AG08396 (cell line): Measurements from ENCODE around the gene FOXK2.
A peak's percentile ranks its signal among the peaks of the same experiment; 100 is the strongest.
"Not testable (repeated sequence)": the region's sequence is repeated elsewhere in the genome, so short reads cannot be mapped to it uniquely, and the experiment has no call there.

Experiments
- DNase-seq: peaks from one replicate; pipeline ENCODE4 v3.0.0; 2012; ENCODE audit warnings: low spot score, mixed read lengths

FOXK2 gene

DNA sequence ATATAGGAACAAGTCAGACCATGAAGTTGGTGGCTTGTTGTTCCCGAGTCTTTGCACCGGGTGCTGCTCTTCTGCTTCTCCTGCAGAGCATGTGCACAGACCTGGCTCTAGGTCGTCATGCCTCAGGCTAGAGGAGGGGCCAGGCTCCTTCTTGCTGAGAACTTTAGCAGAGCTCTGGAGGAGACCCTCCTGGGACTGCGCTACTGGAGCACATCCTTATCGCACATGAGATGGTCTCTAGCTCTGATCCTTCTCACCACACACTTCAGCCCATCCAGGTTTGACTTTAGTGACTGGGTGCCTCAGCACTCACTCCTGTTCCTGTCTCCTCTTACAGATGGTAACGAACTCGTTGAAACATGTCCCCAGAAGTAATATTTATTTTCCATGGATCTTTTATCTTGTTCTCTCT, 14.9 kb downstream of the FOXK2 start:
- DNase-seq, result no peak

DNA sequence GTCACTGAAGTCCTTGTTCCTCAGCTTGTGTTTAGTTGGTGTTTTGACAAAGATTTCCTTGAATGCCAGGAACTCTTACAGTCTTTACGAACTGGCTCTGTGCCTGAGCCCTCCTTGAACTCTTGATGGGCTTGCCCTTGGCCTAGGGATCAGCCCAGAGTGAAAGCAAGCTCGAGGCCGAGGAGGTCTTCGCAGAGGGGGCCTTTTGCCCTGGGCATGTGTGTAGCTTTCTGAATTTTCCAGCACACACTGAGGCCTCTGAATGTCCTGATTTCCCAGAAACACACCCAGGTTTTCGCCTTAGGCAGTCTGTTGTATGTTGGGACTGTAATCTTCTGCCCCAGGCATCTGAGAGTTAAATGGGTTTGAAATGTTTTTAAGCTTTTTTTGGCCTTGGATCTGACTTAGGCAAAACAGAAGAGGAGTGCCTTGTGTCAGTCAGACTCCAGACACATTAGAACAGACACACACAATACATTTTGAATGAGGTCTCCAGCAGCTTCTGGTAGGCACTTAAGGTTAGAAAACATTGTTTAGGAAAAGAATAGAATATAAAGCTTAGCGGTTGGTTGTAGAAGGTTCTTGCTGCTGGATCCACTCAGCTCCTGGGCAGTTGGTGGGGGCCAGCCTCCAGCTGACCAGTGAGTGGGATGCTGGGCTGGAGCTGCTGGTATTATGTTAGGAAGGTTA, 17.1 kb downstream of the FOXK2 start:
- no peak for DNase-seq

DNA sequence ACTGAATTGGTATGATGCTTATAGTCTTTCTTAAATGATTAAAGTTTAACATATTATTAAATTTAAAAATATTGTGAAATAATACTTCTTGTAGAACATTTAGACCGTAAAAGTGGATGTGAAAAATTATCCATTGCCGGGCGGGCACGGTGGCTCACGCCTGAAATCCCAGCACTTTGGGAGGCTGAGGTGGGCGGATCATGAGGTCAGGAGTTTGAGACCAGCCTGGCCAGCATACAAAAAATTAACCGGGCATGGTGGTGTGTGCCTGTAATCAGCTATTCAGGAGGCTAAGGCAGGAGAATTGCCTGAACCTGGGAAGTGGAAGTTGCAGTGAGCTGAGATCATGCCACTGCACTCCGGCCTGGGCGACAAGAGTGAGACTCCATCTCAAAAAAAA, 17.7 kb downstream of the FOXK2 start:
- DNase-seq, result not testable (repeated sequence)

DNA sequence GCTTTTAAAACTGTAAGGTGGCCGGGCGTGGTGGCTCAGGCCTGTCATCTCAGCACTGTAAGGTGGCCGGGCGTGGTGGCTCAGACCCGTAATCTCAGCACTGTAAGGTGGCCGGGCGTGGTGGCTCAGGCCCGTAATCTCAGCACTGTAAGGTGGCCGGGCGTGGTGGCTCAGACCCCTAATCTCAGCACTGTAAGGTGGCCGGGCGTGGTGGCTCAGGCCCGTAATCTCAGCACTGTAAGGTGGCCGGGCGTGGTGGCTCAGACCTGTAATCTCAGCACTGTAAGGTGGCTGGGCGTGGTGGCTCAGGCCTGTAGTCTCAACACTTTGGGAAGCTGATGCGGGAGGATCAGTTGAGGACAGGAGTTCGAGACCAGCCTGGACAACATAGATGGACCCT, 19.5 kb downstream of the FOXK2 start:
- not testable (repeated sequence) for DNase-seq

DNA sequence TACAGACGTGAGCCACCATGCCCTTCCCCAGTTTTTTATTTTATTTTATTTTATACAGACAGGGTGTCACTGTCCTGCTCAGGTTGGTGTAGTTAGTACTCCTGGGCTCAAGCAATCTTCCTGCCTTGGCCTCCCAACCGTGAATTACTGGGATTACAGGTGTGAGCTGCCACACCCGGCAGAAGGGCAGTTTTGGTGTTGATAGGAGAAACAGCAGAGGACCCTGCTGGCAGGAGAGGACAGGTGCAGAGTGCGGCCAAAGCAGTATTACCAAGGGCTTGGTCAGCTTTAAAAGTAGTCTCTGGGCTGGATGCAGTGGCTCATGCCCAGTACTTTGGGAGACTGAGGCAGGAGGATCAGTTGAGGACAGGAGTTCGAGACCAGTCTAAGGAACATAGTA, 22.9 kb downstream of the FOXK2 start:
- DNase-seq, result no peak

DNA sequence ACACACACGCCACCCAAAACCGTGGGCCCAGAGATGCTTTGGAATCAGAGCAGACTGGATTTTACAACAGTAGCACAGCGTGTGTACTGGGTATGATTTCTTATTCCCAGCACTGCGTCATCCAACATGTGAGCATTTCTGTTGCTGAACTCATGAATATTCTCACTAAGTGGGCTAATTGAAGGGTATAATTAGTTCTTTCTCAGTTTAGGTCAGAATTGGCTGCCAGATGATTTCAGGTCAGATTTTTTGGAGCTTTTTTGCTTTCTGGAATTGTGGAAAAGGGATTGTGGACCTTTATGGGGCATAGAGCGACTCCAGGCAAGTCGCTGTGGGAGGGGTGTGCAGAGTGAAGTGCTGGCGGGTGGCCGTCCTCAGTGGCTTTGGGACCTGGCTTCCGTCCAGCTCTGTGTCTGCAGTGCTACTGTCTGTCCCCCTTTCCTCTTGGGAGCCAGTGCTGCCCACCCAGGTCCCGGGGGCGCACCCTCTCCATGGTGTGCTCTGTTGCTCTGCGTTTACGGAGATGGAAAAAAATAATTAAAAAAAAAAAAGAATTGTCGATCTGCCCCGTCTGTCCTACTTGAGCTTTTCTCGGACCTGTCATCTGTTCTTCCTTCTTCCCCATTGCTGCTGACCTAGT, 25.0 kb downstream of the FOXK2 start:
- DNase-seq, result no peak

DNA sequence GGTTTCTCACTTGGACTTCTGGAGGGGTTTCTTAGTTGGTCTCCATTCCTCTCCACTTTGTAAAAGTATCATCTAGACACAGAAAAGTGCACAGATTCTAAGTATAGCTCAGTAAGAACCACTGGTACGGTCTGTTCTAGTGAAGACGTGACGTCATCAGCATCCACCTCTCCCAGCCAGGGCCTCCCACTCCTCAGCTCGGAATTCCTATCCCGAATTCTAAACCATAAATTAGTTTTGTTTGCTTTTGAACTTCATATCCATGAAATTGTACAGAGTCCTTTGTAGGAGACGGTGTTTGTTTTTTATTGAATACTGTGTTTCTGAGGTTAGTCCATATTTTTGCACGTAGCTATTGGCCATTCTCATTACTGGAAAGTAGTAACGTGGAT, 25.5 kb downstream of the FOXK2 start:
- DNase-seq, result no peak

DNA sequence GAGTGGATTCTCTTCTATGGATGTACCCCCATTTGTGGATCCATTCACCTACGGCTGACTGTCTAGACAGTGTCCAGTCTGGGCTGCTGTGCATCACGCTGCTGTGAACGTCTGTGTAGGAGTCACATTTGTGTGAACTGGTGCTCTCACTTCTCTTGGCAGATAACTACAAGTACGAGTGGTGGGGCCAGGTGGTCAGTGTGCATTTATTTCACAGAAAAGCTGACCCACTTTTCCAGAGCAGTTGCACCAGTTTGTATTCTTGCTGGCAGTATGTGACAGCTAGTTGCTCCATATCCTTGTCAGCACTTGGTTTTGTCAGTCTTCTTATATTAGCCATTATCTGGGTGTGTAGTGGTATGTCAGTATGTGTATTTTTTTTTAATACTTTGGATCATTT, 28.4 kb downstream of the FOXK2 start:
- no peak for DNase-seq

DNA sequence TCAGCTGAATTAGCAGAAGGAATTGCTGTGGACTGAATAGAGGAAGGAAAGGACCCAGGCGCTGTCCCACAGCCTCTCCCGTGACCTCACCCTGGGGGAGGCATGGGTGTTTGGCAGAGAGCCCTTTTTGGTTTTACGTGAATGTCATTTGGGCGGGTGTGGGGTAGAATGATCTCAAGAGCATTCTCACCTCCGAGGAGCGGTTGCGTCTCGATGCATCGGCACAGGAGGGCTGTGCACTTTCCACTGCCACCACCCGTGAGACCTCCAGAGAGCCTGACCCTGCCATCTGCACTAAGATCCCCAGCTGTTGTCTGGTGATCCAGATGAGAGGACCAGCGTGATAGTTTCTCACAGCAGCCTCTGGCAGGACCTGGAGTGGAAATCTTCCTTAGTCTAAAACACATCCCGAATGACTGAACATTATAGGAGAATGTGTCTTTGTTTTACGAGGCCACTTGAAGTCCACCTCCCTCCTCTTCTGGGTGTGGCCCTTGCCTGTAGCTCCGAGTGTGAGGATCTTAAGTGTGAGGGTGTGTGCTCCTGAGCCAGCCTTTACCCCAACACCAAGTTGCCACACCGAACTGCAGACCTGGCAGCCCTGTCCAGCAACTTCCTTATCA, 29.3 kb downstream of the FOXK2 start:
- DNase-seq, result no peak

DNA sequence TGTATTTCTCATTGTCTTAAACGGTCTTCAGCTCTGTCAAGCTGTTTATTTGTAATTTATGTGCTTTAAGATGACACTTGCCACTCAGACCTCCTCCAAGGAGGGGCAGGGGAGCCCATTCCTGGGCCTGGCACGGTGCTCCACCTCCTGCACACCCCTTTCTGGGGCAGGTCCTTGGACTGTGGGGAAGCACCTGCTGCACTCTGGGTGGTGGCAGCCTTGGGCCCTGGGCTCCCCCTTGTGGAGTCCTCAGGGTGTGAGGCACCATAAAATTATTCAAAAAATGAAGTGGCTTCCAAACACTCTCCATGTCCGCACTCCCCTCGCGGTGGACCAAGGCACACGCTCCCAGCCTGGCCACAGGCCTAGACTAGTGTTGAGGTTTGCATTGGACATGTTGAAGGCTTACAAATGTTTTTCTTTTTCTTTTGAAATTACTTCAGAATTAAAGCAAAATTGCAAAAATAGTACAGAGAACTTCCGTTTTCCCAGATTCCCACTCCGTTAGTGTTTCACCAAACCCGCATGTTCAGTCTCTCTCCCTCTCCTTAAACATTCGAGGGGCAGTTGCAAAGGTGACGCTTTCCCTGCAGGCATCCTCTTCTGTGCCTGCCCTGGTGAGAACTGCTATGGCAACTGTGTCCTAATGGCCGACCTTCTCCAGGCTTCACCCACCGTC, 32.4 kb downstream of the FOXK2 start:
- peak; percentile 90 for DNase-seq

DNA sequence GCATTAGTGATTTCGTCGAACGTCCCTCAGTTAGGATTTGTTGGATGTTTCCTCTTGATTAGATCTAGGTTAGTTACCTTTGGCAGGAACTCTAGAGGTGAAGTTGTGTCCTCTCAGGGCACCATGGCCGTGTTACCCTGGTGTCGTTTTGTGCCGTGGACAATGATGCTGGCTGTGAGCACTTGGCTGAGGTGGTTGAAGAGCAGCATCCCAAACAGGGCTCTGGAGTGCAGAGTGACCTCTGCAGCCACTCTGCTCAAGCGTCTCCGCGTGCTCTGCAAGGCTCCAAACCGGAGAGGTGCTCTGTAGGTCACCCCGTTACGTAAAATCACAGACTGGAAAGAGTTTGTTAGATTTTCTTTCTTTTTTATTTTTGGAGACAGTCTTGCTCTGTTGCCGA, 33.0 kb downstream of the FOXK2 start:
- DNase-seq, result no peak

DNA sequence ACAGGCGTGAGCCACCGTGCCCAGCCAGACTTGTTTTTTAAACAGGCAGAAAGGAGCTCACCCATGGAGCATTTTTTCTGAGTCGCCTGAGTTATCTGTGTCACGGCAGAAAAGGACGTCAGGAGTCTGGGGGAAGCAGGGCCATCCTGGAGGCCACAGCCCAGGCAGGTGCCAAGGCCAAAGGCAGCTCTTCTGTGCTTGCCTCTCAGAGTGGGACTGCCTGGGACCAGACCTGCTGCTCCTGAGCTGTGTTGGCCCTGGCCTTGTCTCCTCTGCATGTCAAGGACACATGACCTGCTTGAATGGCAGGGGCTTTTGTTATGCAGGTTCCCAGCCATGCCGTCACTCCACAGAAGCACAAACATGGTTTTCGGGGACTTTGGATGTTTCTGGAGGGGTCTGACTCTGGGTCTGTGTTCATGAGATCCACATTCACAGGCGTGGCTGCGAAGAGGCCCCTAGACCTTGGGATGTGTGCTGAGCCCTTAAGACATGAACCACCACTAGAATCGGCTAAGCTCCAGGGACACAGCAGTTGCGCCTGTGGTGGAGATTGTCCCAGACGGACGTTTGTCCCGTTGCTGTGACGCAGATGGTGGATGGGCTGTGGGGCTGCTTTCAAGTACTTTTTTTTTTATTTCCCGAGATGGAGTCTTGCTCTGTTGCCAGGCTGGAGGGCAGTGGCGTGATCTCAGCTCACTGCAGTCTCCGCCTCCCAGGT, 33.8 kb downstream of the FOXK2 start:
- no peak for DNase-seq

DNA sequence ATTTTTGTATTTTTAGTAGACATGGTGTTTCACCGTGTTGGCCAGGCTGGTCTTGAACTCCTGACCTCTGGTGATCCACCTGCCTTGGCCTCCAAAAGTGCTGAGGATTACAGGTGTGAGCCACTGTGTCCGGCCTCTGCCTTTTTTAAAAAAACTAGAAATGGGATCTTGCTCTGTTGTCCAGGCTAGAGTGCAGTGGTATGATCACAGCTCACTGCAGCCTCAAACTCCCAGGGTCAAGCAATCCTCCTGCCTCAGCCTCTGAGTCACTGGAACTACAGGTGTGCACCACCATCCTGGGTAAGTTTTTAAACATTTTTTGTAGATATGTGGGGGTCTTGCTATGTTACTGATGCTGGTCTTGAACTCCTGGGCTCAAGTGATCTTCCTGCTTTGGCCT, 38.0 kb downstream of the FOXK2 start:
- DNase-seq, result not testable (repeated sequence)

DNA sequence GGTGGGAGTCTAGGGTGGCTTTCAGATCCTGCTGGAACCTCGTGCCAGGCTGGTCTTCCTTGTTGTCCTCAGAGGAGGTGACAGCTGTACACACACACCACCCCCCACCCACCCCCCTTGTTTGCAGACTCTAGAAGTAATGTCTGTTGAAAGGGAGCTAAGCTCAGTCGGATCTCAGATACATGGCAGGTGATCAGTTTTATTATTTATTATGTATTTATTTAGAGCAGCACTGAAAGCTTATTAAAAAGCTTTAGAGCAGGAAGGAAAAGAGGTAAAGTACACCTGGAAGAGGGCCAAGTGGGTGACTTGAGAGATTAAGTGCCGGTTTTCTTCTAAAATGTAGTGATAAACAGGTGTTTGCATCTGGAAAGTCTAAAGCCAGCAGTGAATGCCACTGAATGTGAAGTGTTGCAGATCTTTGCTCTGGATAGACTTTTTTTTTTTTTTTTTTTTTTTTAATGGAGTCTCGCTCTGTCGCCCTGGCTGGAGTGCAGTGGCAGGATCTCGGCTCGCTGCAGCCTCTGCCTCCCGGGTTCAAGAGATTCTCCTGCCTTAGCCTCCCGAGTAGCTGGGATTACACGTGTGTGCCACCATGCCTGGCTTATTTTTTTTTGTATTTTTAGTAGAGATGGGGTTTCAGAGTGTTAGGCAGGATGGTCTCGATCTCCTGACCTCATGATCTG, 40.2 kb downstream of the FOXK2 start:
- DNase-seq, result no peak

DNA sequence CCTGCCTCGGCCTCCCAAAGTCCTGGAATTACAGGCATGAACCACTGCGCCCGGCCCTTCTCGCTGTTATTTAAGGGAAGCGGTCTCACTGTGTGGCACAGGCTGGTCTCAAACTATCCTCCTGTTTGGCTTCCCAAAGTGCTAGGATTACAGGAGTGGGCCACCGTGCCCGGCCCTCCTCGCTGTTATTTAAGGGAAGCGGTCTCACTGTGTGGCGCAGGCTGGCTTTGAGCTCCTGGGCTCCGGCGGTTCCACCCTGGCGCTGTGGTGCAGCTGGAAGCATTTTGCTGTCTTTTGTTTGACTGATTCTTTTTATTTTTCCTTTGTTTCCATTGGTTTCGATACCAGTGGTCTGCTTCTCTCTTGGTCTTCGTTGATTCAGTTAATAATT, 40.7 kb downstream of the FOXK2 start:
- no peak for DNase-seq

DNA sequence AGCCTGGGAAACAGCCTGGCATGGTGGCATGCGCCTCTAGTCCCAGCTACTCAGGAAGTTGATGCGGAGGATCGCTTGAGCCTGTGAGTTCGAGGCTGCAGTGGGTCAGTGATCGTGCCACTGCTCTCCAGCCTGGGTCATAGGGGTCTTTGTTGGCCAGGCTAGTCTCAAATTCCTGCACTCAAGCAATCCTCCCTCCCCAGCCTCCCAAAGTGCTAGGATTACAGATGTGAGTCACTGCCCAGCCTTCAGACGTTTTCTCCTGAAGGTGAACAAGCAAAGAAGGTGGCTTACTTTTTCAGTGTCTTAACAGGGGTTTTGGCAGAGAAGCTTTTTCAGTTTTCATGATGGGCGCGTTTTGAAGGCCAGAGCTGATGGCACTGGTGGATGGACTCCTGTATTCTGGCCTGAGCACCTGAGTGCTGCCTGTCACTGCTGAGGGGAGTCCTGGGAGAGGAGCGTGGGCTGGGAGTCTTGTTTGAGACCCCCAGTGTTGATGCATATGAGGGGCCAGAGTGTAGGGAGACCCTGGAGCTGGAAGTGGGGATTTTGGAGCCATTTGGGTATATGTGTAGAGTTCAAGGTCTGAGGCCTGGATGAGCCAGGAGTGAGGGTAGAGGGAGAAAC, 41.4 kb downstream of the FOXK2 start:
- no peak for DNase-seq

DNA sequence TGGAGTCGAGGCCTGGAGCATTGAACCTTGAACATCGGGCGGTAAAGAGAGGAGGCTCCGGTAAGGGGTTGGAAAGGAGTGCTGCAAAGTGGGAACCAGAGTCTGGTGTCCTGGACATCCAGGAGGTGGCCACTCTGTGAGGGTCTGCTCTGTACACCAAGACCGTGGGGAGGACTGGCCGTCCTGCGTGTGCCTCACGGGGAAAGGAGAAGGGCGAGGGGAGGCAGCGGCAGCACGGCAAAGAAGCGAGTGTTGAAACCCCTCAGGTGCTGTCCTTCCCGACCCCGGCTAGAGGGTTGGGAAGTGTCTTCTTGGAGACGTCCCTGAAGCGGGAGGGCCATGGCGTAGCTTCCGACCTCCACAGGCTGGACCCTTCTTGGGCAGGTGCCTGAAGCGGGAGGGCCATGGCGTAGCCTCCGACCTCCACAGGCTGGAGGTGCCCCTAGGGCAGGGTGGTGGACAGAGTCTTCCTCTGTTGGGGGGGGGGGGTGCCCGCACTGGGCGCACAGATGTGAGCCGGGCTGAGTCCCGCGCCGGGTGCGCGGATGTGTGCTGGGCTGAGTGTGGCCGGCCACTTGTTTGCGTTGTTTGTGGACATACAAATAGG, 42.0 kb downstream of the FOXK2 start:
- no peak for DNase-seq

DNA sequence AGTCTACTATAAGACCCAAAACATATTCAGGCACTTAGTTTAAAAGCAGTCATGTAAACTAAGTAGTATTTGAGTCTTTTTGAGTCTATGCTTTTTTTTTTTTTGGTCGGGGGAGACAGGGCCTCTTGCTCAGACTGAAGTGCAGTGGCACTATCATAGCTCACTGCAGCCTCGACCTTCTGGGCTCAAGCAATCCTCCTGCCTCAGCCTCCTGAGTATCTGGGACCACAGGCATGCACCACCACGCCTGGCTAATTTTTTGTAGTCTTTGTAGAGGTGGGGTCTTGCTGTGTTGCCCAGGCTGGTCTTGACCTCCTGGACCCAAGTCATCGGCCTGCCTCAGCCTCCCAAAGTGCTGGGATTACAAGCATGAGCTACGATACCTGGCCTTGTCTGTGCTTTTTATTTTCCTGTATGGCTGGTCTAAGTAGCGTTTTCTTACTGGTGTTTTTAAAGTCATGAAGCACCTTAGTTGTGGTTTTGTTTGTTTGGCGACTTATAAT, 43.2 kb downstream of the FOXK2 start:
- DNase-seq, result not testable (repeated sequence)

DNA sequence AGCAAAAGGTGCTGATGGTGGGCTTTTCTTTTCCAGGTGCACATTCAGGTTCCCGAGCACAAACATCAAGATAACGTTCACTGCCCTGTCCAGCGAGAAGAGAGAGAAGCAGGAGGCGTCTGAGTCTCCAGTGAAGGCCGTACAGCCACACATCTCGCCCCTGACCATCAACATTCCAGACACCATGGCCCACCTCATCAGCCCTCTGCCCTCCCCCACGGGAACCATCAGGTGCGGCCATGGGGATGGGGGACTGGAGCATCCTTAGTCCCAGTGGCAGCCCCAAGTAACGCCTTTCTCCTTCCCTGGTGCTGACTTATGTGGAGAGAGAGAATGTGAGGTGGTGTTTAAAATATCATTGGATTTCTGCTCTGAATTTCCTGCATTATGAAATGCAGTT, 43.8 kb downstream of the FOXK2 start:
- no peak for DNase-seq

DNA sequence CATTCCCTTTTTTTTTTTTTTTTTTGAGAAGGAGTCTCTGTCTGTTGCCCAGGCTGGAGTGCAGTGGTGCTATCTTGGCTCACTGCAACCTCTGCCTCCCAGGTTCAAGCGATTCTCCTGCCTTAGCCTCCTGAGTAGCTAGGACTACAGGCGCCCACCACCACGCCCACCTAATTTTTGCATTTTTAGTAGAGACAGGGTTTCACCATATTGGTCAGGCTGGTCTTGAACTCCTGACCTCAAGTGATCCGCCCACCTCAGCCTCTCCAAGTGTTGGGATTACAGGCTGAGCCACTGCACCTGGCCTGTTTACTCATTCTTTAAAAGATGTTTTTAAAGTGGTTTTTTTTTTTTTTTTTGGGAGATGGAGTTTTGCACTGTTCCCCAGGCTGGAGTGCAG, 44.2 kb downstream of the FOXK2 start:
- not testable (repeated sequence) for DNase-seq

DNA sequence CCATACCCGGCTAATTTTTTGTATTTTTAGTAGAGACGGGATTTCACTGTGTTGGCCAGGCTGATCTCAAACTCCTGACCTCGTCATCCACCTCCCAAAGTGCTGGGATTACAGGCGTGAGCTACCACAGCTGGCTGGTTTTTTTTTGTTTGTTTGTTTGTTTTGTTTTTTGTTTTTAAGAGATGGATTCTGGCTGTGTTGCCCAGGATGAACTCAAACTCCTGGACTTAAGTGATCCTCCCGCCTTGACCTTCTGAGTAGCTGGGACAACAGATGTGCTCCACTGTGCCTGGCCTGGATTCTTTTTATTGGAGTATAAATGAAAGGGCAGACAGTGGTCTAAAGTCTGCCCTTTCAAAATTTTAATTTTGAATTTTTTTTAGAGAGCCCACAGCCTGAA, 44.7 kb downstream of the FOXK2 start:
- DNase-seq, result no peak
